HG03135 (cell line): ENCODE measurements around the gene NUP50.
A peak's percentile ranks its signal among the peaks of the same experiment; 100 is the strongest.
"Not testable (repeated sequence)": the region's sequence is repeated elsewhere in the genome, so short reads cannot be mapped to it uniquely, and the experiment has no call there.

ENCODE experiments used
- ATAC-seq: cut with Tn5 transposase; IDR thresholded peaks from one replicate; pipeline ENCODE4 v1.9.1; 2021; ENCODE audit warnings: mild to moderate bottlenecking, moderate library complexity; ENCODE audit not compliant: unreplicated experiment

The NUP50 gene

DNA sequence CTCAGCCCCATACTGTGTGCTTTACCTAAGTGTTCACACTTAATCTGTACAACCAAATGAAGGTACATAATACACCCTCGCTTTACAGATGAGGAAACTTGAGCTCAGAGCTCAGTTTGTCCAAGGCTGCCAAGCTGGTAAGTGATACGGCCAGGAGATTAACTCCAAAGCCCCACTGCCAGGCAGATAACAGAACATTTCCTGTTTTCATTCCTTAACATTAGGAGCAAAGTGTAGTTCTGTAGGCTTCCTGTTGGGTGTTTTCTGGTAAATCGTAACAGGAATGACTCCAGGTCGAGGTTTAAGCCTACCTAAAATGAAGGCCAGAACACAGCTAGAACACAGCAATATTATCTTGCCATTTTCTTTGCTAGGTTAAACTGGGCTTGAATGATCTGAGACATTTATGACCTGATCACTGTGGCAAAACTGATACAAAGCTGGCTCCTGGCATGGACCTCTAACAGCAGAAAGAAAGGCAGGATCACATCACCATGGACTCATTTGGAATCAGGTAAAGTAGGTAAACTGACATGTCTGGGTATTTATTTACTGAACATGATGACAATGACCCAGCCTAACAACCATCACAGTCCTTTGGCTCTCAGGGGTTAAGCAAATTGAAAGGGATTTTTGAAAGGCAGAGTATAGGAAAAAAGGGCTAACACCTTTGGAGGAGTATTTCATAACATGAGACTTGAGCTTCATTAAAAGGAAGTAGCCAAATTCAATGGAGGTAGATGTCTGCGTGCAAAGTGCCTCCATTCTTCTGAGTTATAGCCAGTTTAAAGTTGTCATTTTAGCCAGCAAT lies 3.9 kb upstream of the NUP50 start:
- no peak for ATAC-seq

DNA sequence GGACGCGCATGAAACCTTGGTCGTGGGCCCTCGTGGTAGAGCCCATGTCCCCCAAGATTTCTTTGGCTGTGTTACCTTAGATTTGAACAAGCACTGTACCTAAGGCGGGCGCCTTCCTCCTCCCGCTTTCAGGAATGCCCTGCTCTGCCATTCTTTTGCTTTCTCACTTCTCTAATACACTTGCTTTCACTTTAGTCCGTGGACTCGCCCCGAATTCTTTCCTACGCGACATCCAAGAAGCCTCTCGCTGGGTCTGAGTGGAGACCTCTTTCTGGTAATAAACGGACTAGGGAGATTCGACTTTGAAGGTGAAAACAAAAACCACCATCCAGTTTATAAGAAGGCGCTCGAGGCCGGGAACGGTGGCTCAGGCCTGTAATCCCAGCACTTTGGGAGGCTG lies 1.2 kb upstream of the NUP50 start:
- ATAC-seq, result no peak

DNA sequence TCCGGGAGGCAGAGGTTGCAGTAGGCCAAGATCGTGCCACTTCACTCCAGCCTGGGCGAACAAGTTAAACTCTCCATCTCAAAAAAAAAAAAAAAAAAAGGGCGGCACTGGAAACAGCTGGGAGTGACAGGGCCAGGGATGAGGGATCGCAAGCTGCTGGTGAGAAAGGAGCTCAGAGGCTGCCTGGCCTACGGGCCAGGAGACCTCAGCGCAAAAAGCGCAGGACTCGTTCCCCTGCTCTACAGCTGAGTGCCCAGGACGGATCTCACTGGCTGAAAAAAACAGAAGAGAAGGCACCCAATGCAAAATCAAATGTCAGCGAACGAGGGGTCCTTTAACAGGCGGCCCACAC lies 650 bp upstream of the NUP50 start:
- no peak for ATAC-seq

DNA sequence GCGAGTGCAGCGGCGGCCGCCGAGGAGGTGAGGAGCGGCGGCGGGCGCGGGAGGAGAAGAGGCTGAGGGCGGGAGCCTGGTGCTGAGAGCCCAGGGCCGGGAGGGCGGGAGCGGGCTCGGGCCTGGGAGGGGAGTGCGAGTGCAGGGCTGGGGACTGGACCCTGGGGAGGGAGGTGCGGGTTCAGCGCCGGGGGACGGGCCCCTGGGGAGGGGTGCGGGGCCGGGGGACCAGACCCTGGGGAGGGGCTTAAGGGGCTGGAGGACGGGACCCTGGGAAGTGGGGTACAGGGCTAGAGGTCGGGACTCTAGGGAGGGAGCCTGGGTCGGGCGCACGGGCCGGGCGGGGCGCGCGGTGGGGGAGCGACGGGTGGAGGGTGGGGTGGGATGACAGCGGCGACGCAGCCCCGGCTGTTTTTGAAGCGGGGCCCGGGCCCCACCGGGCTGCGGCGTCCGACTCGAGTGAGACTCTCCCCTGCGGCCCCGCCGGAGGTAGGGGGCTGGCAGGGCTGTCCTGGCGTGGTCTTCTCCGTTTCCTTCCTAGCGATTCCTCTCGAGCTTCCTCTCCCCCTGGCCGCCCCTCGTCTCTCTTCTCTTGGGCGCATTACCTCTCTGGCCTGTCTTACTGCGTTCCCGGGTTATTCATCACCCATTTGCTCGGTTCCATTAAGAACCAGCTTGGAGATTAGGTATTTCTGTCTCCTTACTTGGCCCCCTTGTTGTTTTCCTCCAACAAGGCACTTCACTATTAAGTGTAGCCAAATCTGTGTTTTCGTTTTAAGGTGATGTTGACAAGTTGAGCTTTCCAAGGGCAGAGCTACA lies 754 bp downstream of the NUP50 start:
- ATAC-seq, result peak; percentile 31

DNA sequence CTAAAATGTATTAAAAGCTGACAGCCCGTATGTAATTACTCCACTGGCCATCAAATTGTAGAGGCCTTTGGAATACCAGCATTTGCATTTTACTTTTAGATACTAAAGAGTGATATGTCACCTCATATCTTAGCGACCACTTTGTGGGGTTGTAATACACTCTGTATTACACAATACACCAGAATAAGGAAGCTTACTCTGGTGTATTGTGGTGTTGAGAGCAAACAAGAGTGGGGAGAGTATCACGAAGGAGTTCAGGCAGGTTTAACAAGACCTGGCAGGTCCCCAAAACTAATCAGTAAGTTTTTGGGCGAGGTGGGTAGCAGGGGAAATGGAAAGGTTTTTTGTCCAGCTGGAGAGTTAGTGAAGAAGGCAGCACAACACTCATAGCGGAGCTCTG lies 3.2 kb downstream of the NUP50 start:
- no peak for ATAC-seq

DNA sequence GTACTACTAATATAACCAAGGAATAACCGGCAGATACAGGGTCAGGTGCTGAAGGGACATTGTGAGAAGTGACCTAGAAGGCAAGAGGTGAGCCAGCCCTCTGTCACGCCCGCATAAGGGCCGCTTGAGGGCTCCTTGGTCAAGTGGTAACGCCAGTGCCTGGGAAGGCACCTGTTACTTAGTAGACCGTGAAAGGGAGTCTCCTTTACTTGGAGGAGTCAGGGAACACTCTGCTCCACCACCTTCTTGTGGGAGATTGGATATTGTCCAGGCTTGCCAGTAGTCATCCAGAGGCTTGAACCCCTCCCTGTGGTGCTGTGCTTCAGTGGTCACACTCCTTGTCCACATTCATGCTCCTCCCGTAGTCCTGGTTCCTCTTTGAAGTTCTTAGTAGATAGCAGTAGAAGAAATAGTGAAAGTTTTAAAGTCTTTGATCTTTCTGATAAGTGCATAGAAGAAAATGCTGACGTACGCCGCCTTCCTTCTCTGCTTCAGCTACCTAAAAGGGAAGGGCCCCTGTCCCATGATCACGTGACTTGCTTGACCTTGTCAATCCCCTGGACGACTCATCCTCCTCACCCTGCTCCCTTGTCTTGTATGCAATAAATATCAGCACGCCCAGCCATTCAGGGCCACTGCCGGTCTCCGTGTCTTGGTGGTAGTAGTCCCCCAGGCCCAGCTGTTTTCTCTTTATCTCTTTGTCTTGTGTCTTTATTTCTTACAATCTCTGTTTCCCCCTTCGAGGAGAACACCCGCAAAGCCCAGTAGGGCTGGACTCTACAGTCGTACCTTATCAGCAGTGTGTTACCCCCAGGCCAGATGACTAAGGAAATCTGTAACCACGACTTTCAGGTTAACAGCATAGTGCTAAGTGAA lies 6.1 kb downstream of the NUP50 start:
- no peak for ATAC-seq

DNA sequence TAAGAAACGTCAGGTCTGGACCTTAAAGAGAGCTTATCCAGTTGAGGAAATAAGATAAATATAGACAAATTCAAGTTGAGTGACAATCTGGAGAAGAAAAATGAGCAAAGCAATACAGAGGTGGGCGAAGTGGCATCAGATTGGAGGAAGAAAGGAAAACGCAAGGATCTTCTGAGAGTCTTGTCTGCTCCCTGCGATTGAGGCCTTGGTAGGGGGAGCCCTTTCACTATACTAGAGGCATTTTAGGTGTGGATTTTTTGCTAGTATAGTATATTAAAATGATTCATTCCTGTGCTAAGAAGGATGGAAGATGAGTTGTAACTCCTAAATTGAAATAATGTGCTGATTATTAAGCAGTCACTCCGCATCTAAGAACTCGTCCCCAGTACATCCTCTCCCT lies 8.1 kb downstream of the NUP50 start:
- ATAC-seq, result no peak

DNA sequence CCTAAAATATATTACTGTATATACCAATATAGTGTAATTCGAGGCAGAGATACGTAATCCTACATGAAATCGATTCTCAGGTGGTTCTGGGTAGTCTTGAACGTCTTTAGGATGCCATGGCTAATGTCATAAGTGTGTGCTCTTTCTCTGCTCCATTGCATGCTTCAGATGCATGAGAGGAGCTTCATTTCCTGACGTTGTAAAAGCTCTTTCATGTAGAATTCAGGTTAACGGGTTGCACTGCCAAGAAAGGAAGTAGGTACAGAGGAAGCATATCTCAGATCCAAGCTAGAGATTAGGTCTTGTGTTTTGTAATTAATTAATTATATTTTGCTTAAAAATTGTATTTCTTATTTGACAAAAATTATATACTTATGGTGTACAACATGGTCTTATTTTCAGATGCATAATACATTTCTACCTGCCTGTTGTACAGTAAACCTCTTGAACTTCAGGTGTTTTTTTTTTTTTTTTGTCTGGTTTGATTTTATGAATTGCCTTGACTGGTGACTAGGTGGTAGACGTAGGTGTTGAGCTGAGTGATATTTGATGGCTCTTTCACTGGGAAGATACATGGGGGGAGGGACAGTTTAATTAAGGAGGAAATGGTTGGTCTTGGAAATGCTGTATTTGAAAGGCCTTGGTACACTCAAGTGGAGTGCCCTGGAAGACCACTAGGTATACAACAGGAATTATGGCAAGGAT lies 9.3 kb downstream of the NUP50 start:
- no peak for ATAC-seq

DNA sequence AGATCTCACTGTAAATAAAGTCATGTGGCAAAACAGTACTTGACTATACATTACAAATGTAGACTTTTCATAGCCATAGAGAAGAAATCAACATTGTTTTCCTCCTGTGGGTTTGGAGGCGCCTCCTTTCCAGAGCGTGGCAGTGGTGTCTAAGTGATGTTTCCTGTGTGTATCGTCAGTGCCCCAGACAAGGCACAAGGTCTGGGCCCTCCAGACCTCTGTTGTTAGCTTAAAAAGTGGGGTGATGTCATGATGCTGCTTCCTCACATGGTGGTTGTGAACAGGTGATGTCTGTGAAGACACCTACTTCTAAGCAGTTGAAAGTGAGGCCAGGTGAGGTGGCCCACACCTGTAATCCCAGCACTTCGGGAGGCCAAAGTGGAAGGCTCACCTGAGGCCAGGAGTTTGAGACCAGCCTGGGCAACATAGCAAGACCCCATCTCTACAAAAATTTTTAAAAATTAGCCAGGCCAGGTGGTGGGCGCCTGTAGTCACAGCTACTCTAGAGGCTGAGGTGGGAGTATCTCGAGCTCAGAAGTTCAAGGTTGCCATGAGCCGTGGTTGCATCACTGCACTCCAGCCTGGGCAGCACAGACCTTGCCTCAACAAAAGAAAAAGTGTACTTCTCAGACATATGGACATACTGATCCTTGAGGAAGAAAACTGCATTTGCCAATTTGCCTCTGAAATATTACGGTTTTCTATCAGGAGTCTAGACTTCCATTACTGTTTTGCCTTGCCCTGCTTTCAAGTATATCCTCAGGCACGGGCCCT lies 15.7 kb downstream of the NUP50 start:
- ATAC-seq, result no peak

DNA sequence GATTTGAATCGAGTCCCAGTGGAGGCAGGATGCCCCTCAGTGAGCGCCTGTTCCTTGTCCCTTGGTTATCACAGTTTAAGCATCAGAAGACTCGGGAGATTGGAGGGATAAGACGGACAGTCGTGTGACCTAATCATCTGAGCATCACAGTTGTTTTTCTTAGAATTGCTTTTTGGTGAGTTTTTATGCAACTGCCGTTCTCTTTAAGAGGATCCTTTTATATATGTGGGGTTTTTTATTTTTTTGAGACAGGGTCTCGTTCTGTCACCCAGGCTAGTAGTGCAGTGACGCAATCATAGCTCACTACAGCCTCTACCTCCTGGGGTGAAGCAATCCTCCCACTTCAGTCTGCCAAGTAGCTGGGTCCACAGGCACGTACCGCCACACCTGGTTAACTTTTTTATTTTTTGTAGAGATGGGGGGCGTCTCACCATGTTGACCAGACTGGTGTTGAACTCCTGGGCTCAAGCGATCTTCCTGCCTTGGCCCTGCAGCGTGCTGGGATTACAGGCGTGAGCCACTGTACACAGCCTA lies 16.5 kb downstream of the NUP50 start:
- no peak for ATAC-seq

DNA sequence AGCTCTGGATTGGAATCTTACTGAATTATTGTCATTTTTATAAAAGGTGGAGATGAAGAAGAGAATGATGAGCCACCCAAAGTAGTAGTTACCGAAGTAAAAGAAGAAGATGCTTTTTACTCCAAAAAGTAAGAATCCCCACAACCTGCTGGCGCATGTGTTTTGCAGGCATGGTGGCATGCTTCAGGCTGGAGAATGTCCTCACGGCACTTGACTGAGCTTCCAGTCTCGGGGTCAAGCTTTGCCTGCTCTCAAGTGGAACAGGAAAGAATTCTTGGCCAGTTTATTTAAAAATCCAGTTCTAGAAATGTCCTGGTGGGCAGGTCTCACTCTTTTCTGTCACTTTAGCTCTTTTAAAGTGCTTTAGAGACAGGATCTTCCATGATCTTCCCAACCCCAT lies 17.5 kb downstream of the NUP50 start:
- ATAC-seq, result no peak

DNA sequence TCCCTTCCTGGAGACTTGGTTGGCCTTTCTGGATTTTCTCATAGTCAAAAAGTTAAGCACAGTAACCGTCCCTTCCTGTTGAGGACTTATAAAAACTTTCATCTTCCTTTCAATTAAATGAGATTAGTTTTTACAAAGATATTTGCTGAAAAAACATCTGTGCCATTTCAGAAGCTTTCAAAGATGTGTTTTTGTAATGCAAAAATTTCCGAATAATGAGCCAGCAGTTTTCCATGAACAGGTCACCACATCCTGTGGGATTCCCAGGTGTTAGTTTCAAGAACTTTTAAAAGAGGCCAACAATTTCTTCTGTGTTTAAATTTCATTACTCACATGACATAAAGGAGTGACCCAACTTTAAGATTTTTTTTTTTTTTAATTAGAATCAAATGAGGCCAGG lies 18.0 kb downstream of the NUP50 start:
- ATAC-seq, result no peak

DNA sequence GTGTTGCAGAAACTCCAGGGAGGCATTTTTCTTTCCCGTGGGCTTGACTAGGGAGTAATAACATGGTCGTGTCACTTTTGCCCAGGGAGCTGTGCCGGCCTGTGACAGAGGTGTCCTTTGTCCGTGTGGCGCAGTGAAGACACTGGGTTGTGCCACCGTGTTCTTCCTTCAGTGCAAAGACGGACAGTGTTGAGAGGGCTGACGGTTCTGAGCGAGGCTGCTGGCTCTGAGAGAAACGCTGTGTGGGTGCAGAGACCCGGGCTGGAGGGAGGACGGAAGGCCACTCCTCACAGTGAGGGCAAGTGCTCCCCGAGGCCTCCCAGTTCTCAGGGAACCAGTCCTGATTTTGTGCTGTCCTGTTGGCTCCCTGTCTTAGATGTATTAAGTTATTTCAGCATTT lies 20.2 kb downstream of the NUP50 start:
- ATAC-seq, result no peak

DNA sequence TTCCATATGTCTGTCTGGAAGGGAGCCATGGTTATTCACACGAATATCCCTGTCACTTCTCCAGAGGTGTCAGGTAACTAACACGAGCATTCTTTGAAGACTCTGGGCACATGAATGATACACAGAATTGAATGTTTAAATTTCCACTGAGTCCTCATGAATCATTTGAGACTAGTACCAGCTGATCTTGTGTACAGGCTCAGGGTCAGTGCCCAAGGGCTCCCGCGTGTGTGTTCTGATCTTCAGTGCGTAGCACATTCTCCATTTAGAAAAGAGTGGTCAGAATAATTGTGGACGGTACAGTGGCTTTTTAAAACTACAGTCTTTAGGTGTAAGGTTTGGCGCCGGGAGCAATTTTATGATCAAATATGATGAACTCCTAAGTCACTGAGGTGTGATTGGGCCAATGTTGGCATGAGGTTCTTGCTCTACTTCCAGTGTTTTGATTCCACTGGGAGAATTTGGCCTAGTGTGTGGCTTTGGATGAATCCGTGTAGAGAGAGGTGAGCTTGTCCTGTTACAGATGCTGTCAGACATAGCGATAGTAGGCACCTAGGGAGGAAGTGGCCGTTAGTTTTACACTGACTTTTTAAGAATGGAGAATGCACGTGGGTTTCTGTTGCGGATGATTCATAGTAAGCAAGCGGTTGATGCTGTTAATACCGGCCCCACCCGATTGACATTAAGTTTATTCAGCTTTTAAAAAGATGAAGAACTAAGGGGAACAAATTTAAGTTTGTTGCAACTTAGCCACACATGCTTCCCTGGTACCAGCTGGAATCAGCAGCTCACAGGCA lies 22.2 kb downstream of the NUP50 start:
- no peak for ATAC-seq

DNA sequence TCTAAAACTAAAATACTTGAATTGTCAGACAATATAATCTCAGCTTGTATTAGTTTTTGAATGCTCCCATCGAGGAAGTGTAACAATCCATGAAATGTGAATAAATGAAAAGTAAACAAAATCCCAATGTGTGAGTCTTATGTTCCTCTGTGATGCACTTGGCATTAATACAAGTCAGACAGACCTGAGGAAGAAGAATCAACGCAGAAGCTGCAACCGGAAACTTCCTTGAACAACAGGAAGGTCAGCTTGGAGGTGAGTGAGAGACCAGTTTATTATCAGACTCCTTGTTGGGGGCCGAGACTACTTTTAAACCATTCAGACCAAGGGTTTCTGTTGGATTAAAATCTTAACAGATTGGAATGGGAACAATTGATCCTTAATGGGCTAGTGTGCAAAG lies 24.2 kb downstream of the NUP50 start:
- no peak for ATAC-seq

DNA sequence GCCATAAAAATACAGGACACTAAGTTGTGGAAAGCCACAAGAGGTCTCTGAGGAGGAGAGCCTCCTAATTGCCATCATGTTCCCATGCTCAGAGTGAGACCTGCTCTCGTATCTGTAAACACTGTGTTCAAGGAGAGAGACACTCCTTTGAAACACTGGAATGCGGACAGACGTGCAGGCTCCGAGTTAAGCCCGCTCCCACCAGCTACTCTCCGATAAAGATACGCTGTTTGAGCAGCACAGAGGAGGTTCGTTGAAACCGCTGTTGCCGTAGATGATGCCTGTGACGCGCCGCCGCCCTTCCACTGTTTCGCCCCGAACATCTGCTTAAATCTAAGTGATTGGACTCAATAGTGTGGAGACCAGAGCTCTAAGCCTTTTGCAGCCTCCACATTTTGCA lies 25.1 kb downstream of the NUP50 start:
- no peak for ATAC-seq

DNA sequence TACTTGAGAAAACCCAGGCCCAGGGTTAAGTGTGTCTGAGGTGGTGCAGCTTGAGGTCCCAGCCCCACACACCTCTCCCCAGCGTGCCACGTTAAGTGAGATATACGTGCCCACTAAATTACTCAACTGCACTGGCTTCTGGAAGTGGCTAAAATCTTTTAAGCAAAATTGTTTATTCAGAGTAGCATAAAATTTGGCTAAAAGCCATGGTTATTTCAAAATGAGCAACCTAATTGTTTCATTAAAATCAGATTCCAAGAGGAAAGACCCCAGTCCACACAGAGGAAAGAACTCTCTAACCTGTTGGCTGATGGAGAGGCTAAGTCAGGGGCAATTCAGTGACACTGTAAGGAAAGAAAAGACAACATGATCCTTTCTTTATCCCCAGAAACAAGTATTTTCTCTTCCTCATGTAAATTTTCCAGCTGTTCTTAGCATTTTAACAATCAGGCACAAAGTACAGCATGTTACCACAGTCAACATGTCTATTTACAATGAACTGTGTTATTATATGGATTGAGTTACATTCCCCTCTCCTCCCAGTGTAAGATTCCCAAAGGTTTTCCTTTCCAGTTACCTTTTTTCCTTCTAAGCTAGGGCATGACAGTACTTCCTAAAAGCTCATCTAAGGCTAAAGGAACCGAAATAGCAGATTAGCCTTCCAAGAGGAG lies 26.6 kb downstream of the NUP50 start:
- no peak for ATAC-seq

DNA sequence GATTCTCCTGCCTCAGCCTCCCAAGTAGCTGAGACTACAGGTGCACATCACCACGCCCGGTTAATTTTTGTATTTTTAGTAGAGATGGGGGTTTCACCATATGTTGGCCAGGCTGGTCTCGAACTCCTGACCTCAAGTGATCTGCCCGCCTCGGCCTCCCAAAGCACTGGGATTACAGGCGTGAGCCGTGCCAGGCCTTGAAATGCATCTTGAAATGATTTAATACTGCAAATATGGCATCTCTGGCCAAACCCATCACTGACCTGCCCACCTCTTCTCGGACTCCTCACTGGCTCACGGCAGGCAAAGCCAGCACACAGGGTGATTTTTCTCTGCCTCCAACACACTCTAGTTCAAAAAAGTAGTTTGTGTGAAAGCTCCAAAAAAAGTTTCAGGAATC lies 28.0 kb downstream of the NUP50 start:
- ATAC-seq, result not testable (repeated sequence)
